Measurements from ENCODE around the gene SMIM1. TPM values are rescaled to one million over a fixed set of nuclear protein-coding genes. Genes with fewer than 3 reads are reported as not detected.

SMIM1 gene
- polyA plus RNA-seq, 2 donors, result 1.1 to 1.9 TPM

DNA sequence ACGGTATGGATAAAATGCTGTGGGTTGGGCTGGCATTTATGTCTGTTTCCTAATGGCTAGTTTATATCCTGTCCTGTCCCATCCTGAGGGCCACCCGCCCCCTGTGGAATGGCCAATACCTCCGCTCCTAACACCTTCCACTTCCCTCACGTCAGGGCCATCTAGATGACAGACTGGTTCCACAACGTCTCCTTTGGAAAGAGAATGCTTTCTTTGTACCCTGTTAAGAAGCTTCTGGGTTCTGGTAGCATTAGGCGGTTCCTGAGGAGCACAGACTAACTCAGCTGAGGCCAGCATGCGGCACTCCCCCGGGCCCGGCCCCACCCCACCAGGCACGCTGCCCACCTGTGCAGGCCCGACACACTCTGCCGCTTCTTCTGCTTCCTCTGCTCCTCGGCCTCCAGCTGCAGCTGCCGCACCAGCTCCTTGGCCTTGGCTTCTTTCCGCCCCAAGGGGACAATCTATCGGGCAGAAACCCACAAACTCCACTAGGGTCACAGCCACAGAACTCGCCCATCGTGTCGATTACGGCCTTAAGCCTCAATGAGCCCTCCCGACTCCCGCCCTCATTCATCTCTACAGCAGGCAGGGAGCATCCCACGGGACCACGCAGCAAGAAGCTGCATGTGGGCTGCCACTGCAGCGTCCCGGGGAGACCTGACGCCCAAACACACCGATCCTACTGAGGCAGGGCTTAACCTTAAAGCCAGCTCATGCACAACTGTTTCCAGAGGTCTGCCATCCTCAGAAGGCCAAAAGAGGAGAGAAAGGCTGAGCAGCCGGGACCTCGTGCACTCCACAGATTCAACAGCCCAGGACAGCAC is 11.3 kb downstream of the SMIM1 start:
- Histone ChIP-seq H3K27ac (ENCODE audit: low read depth in 2 of 2, low read length in 1 of 2) (no peak overlapping the region), H3K36me3 (ENCODE audit: control insufficient read depth in 2 of 2, insufficient read depth in 2 of 2, low read length in 1 of 2) (peaks cover 12 to 72% of the 10 kb centered on the region in 2 donors)
- 93 to 94% methylated on average over 30 of the region's 30 CpGs for WGBS, 2 donors

DNA sequence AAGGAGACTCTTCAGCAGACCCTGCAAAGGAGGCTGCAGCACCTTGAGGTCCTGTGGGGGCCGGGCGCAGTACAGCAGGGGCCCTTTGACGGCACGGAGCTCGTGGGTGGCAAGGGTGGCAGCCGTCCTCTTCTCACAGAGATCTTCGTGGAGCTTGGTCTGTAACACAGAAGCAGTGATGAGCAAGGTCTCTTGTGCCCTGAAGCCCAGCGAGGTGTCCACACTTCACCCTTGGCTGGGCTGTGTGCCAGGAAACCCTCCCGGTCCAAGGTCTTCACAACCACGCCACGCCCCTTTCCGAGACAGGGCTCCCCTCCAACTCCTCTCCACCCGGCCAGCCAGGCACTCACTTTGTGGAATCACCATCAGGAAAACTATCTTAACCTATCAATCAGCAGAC is 12.5 kb downstream of the SMIM1 start:
- Histone ChIP-seq H3K27ac (ENCODE audit: low read depth in 2 of 2, low read length in 1 of 2) (no peak overlapping the region), H3K36me3 (ENCODE audit: control insufficient read depth in 2 of 2, insufficient read depth in 2 of 2, low read length in 1 of 2) (peaks cover 11 to 66% of the 10 kb centered on the region in 2 donors), H3K9me3 (ENCODE audit: control insufficient read depth in 2 of 2, insufficient read depth in 1 of 2, low read depth in 1 of 2, low read length in 1 of 2) (no peaks in the 10 kb centered on the region), H3K4me3 (ENCODE audit: low read depth in 1 of 2, low read length in 2 of 2) (no peak overlapping the region), H3K27me3 (ENCODE audit: control insufficient read depth in 1 of 2, insufficient read depth in 2 of 2, low read length in 2 of 2) (no peaks in the 10 kb centered on the region), H3K4me1 (ENCODE audit: control insufficient read depth in 2 of 2, insufficient read depth in 2 of 2, low read length in 1 of 2) (peaks cover 0 to 5% of the 10 kb centered on the region in 2 donors)
- 77 to 80% methylated on average over 13 of the region's 13 CpGs for WGBS, 2 donors

More for the DNA sequence above, 11.3 kb downstream of the SMIM1 start:
- Histone ChIP-seq H3K9me3 (ENCODE audit: control insufficient read depth in 2 of 2, insufficient read depth in 1 of 2, low read depth in 1 of 2, low read length in 1 of 2) (no peaks in the 10 kb centered on the region), H3K4me1 (ENCODE audit: control insufficient read depth in 2 of 2, insufficient read depth in 2 of 2, low read length in 1 of 2) (no peaks in the 10 kb centered on the region), H3K27me3 (ENCODE audit: control insufficient read depth in 1 of 2, insufficient read depth in 2 of 2, low read length in 2 of 2) (no peaks in the 10 kb centered on the region), H3K4me3 (ENCODE audit: low read depth in 1 of 2, low read length in 2 of 2) (no peak overlapping the region)

DNA sequence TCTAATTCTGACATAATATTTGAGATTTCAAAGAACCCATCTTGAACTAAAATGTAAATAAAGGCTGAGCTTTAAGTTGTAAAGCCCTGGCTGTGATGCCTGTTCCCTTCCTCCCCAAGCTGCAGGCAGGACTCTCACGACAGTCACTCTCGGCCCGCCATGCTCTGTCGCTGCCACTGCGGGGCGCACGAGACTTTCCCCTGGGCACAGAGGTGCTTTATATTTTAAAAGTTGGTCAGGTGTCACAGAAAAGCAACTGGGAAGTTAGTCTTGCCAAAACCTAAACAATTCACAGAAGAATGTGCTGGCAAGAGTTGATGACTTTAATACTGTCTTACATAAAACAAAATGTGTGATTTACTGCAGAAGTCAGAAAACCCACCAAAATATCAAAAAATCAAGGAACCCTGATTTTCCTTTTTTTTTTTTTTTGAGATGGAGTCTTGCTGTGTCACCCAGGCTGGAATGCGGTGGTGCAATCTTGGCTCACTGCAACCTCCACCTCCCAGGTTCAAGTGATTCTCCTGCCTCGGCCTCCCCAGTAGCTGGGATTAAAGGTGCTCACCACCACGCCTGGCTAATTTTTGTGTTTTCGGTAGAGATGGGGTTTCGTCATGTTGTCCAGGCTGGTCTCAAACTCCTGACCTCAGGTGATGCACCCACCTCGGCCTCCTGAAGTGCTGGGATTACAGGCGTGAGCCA is 13.1 kb downstream of the SMIM1 start:
- WGBS, 2 donors, result 80 to 83% methylated on average over 14 of the region's 14 CpGs
- H3K27ac ChIP-seq (ENCODE audit: low read depth in 2 of 2, low read length in 1 of 2), result no peak overlapping the region
- H3K4me3 ChIP-seq (ENCODE audit: low read depth in 1 of 2, low read length in 2 of 2), result no peak overlapping the region
- H3K36me3 ChIP-seq (ENCODE audit: control insufficient read depth in 2 of 2, insufficient read depth in 2 of 2, low read length in 1 of 2), result peaks cover 13 to 65% of the 10 kb centered on the region in 2 donors
- no peaks in the 10 kb centered on the region for H3K27me3 ChIP-seq (ENCODE audit: control insufficient read depth in 1 of 2, insufficient read depth in 2 of 2, low read length in 2 of 2)
- H3K9me3 ChIP-seq (ENCODE audit: control insufficient read depth in 2 of 2, insufficient read depth in 1 of 2, low read depth in 1 of 2, low read length in 1 of 2), result no peaks in the 10 kb centered on the region
- H3K4me1 ChIP-seq (ENCODE audit: control insufficient read depth in 2 of 2, insufficient read depth in 2 of 2, low read length in 1 of 2), result peaks cover 4 to 5% of the 10 kb centered on the region in 2 donors

DNA sequence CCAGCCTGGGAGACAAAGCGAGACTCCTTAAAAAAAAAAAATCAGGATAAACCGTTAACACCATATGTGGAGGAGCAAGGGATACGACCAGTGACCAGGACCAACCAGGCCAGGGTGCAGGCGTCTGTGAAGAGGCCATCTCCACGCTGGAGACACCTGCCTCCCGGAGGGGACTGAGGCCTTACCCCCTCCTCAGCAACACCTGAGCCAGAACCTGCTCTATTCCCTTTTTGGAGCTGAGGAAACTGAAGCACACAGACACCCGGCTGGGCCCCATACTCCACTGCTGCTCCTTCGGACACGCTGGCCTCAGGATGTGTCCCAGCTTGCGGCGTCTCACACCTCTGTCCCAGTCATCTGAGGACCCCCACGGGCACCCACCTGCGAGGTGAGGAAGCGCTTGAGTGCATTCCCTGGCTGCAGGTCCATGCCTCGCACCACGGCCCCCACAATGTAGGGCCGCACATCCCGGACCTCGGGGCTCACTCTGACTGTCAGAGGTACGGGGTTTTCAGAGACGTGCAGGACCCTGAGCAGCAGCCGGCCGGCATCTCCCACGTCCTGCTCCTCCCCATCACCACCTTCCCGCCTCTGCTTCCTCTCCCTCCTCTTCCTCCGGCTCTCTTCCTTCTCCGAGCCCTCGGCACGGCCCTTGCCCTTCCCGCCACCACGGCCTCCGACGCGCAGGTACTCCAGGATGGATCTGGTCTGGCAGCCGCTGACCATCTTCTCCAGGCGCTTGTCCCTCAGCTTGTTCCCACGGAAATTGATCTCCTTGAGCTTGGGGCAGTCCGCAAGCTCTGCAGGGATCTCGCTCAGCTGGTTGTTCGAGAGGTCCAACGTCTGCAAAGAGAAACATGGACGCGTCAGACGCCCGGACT is 14.2 kb downstream of the SMIM1 start:
- Histone ChIP-seq H3K36me3 (ENCODE audit: control insufficient read depth in 2 of 2, insufficient read depth in 2 of 2, low read length in 1 of 2) (peaks cover 13 to 57% of the 10 kb centered on the region in 2 donors), H3K9me3 (ENCODE audit: control insufficient read depth in 2 of 2, insufficient read depth in 1 of 2, low read depth in 1 of 2, low read length in 1 of 2) (no peaks in the 10 kb centered on the region), H3K27me3 (ENCODE audit: control insufficient read depth in 1 of 2, insufficient read depth in 2 of 2, low read length in 2 of 2) (no peaks in the 10 kb centered on the region), H3K4me3 (ENCODE audit: low read depth in 1 of 2, low read length in 2 of 2) (no peak overlapping the region), H3K27ac (ENCODE audit: low read depth in 2 of 2, low read length in 1 of 2) (no peak overlapping the region), H3K4me1 (ENCODE audit: control insufficient read depth in 2 of 2, insufficient read depth in 2 of 2, low read length in 1 of 2) (peaks cover 4 to 5% of the 10 kb centered on the region in 2 donors)
- 92 to 93% methylated on average over 44 to 45 of the region's 45 CpGs for WGBS, 2 donors

DNA sequence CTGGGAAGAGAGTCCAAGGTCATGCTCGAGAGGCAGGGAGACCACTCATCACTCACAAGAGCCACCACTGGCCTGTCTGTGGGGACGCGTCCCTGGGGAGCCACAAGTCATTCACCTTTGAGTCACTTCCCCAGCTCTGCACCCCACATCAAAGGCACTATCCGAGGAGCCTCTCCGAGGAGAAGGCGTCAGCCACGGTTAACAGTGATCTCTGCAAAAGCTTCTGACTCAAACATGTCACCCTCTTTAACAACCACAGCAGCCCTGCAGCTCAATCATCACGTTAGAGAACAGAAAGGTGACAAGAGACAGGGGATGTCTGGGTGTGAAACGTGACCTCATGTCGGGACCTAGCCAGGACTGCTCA is 14.8 kb downstream of the SMIM1 start:
- Histone ChIP-seq H3K9me3 (ENCODE audit: control insufficient read depth in 2 of 2, insufficient read depth in 1 of 2, low read depth in 1 of 2, low read length in 1 of 2) (no peaks in the 10 kb centered on the region), H3K4me1 (ENCODE audit: control insufficient read depth in 2 of 2, insufficient read depth in 2 of 2, low read length in 1 of 2) (peaks cover 4 to 5% of the 10 kb centered on the region in 2 donors), H3K36me3 (ENCODE audit: control insufficient read depth in 2 of 2, insufficient read depth in 2 of 2, low read length in 1 of 2) (peaks cover 13 to 52% of the 10 kb centered on the region in 2 donors), H3K27me3 (ENCODE audit: control insufficient read depth in 1 of 2, insufficient read depth in 2 of 2, low read length in 2 of 2) (no peaks in the 10 kb centered on the region), H3K4me3 (ENCODE audit: low read depth in 1 of 2, low read length in 2 of 2) (no peak overlapping the region), H3K27ac (ENCODE audit: low read depth in 2 of 2, low read length in 1 of 2) (no peak overlapping the region)
- WGBS, 2 donors, result 78 to 80% methylated on average over 10 of the region's 10 CpGs

DNA sequence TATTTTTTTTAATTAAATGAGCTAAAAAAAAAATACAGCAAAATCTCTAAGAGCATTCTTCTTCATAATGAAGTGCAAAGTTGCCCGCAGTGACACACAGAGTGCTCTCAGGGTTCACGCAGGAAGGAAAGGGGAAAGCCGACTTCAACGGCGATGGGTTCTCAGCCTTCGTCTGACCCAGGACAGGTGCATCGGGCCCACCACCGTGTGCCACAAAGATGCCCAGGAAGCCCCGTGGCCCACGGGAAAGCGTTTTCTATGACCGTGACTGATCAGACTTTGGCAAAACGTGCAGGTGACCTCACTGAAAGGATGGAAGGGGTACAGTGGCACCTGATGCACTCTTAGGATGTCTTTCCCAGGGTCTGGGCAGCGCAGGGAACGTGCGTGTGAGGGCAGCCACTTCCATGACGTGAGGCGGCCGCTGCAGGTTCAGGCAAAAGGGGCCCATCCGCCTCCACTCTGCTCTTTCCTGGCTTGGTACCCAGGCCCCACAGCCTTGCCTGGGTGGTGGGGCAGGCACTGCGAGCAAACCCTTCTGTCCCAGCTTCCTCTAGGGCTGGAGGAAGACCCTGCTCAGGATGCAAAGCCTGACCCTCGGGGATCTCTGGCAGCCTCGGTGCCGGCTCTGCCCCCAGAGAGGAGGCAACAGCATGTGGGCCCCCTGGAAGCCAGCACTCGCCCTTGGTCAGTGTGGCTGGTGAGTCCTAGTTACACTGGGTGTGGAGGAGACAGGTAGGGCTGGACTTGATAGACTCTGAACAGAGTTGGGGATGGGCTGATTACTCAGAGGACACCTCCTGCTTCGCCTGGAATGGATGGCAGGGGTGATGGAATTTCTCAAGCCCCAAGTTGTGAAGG is 15.4 kb downstream of the SMIM1 start:
- Histone ChIP-seq H3K27me3 (ENCODE audit: control insufficient read depth in 1 of 2, insufficient read depth in 2 of 2, low read length in 2 of 2) (no peaks in the 10 kb centered on the region), H3K27ac (ENCODE audit: low read depth in 2 of 2, low read length in 1 of 2) (no peak overlapping the region), H3K4me3 (ENCODE audit: low read depth in 1 of 2, low read length in 2 of 2) (no peak overlapping the region), H3K36me3 (ENCODE audit: control insufficient read depth in 2 of 2, insufficient read depth in 2 of 2, low read length in 1 of 2) (peaks cover 11 to 46% of the 10 kb centered on the region in 2 donors), H3K4me1 (ENCODE audit: control insufficient read depth in 2 of 2, insufficient read depth in 2 of 2, low read length in 1 of 2) (peaks cover 4 to 5% of the 10 kb centered on the region in 2 donors), H3K9me3 (ENCODE audit: control insufficient read depth in 2 of 2, insufficient read depth in 1 of 2, low read depth in 1 of 2, low read length in 1 of 2) (no peaks in the 10 kb centered on the region)
- 87 to 88% methylated on average over 22 to 26 of the region's 26 CpGs for WGBS, 2 donors

DNA sequence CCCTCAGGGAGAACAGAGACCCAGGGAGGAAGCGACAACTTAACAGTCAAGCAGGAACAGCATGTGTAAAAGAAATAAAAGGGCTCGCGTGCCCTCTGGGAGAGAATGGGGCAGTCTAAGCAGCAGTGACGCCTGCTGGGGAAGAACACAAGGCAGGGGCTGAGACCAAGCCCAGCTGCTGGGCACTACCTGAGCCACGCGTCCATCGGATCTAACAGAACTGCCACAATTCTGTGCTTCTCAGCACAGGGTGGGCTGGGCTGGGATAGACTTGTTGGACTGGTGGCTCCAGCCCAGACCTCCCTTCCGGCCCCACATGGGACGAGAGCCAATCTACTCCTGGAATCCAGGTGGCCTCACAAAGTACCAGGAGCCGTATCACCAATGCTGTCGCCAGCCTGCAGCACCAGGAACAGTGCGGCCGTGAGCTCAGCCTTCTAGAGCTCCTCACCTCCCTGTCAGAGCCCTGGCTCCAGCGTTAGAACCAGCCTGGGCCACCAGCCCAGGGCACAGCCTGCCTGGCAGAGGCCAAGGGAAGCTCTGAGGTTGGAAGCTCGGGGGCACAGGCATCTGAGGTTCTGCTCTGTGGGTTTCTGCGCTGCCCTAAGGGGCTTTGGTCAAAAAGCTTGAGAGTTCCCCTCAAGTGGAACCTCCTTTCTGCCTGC is 16.3 kb downstream of the SMIM1 start:
- no peaks in the 10 kb centered on the region for H3K9me3 ChIP-seq (ENCODE audit: control insufficient read depth in 2 of 2, insufficient read depth in 1 of 2, low read depth in 1 of 2, low read length in 1 of 2)
- WGBS, 2 donors, result 82% methylated on average over 16 of the region's 16 CpGs
- H3K27me3 ChIP-seq (ENCODE audit: control insufficient read depth in 1 of 2, insufficient read depth in 2 of 2, low read length in 2 of 2), result no peaks in the 10 kb centered on the region
- H3K4me3 ChIP-seq (ENCODE audit: low read depth in 1 of 2, low read length in 2 of 2), result no peak overlapping the region
- H3K4me1 ChIP-seq (ENCODE audit: control insufficient read depth in 2 of 2, insufficient read depth in 2 of 2, low read length in 1 of 2), result peaks cover 4 to 5% of the 10 kb centered on the region in 2 donors
- H3K27ac ChIP-seq (ENCODE audit: low read depth in 2 of 2, low read length in 1 of 2), result no peak overlapping the region
- H3K36me3 ChIP-seq (ENCODE audit: control insufficient read depth in 2 of 2, insufficient read depth in 2 of 2, low read length in 1 of 2), result peaks cover 11 to 41% of the 10 kb centered on the region in 2 donors

DNA sequence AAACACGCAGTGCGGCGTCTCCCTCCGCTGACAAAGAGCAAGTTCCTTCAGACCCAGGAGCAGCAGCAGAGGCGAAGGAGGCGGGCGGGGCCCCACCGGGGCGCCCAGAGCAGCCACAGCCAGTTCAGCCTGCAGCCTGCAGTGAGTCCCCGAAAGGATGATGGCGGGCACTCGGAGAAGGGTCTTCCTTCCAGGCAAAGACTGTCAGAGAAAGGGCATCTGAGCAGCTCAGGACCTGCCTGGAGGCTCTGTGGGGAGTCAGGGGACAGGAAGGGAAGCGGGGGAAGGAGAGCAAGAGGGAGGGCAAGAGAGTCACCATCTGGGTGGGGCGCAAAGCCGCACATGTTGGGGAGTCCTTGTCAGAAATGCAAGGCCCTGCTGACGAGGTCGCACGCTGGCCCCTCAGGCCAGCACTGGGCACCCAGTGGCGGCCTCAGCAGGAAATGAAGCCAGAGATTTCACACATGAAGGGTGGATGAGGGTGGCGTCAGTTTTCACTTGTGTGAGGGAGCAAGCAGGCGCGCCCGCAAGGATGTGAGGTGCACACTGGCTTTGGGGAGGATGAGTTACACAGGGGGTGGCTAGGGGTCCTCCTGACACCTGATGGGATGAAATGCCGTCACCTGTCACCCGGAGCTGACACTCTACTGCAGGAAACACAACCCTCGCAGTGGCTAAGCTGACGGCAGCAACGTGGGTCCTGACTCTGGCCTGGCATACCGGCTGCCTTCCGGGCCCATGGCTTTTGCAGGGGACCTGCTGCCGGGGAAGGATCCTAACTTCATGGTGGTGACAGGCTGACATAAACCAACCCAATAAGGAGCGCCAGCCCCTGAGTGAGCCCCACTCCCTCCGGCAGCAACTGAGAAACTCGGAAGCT is 17.1 kb downstream of the SMIM1 start:
- H3K4me3 ChIP-seq (ENCODE audit: low read depth in 1 of 2, low read length in 2 of 2), result no peak overlapping the region
- 87% methylated on average over 34 of the region's 34 CpGs for WGBS, 2 donors
- no peak overlapping the region for H3K27ac ChIP-seq (ENCODE audit: low read depth in 2 of 2, low read length in 1 of 2)
- H3K27me3 ChIP-seq (ENCODE audit: control insufficient read depth in 1 of 2, insufficient read depth in 2 of 2, low read length in 2 of 2), result no peaks in the 10 kb centered on the region
- H3K9me3 ChIP-seq (ENCODE audit: control insufficient read depth in 2 of 2, insufficient read depth in 1 of 2, low read depth in 1 of 2, low read length in 1 of 2), result no peaks in the 10 kb centered on the region
- H3K4me1 ChIP-seq (ENCODE audit: control insufficient read depth in 2 of 2, insufficient read depth in 2 of 2, low read length in 1 of 2), result peaks cover 4 to 5% of the 10 kb centered on the region in 2 donors
- peaks cover 11 to 35% of the 10 kb centered on the region in 2 donors for H3K36me3 ChIP-seq (ENCODE audit: control insufficient read depth in 2 of 2, insufficient read depth in 2 of 2, low read length in 1 of 2)

Measured in esophagus (tissue), 2 donors.